Activated CD4-positive, alpha-beta T cell treated with anti-CD3 and anti-CD28 coated beads for 24 hours (primary cell): Measurements from ENCODE around the gene BEST3.
"Not testable (repeated sequence)": the region's sequence is repeated elsewhere in the genome, so short reads cannot be mapped to it uniquely, and the experiment has no call there.

ENCODE experiments used
- DNase-seq, 2 donors: peaks; one replicate each; pipeline ENCODE4 v3.0.0-alpha.2; 2020; ENCODE audit warnings: low read depth in 2 of 2

Gene BEST3

GRCh38 chr12:69688021-69688420 lies 11.1 kb downstream of the BEST3 start:
- DNase-seq = no peak

GRCh38 chr12:69687390-69687789 lies 11.7 kb downstream of the BEST3 start:
- no peak for DNase-seq

- DNase-seq = no peak
Observed at GRCh38 chr12:69686731-69687130, 12.4 kb downstream of the BEST3 start.

- DNase-seq = no peak
Observed at GRCh38 chr12:69685810-69686209, 13.3 kb downstream of the BEST3 start.

GRCh38 chr12:69684466-69684865 lies 14.6 kb downstream of the BEST3 start:
- DNase-seq = no peak

- DNase-seq = no peak
Observed at GRCh38 chr12:69682110-69682755, 16.9 kb downstream of the BEST3 start.

- no peak for DNase-seq
Observed at GRCh38 chr12:69679119-69679518, 20.0 kb downstream of the BEST3 start.

GRCh38 chr12:69676257-69677012 lies 22.7 kb downstream of the BEST3 start:
- DNase-seq = no peak

GRCh38 chr12:69672195-69672594 lies 26.9 kb downstream of the BEST3 start:
- DNase-seq = no peak

GRCh38 chr12:69671597-69671996 lies 27.5 kb downstream of the BEST3 start:
- no peak for DNase-seq

GRCh38 chr12:69666798-69667197 lies 32.3 kb downstream of the BEST3 start:
- no peak for DNase-seq

- not testable (repeated sequence) for DNase-seq
Observed at GRCh38 chr12:69664930-69665377, 34.1 kb downstream of the BEST3 start.

- no peak for DNase-seq
Observed at GRCh38 chr12:69663726-69664125, 35.4 kb downstream of the BEST3 start.

GRCh38 chr12:69662764-69663163 lies 36.3 kb downstream of the BEST3 start:
- no peak for DNase-seq

- DNase-seq = no peak
Observed at GRCh38 chr12:69661386-69661785, 37.7 kb downstream of the BEST3 start.

- no peak for DNase-seq
Observed at GRCh38 chr12:69660164-69660863, 38.8 kb downstream of the BEST3 start.

GRCh38 chr12:69658203-69658602 lies 40.9 kb downstream of the BEST3 start:
- no peak for DNase-seq

- DNase-seq = no peak
Observed at GRCh38 chr12:69657376-69658137, 41.5 kb downstream of the BEST3 start.

- no peak for DNase-seq
Observed at GRCh38 chr12:69655616-69656340, 43.3 kb downstream of the BEST3 start.

- no peak for DNase-seq
Observed at GRCh38 chr12:69653703-69654102, 45.4 kb downstream of the BEST3 start.

GRCh38 chr12:69651922-69652321 lies 47.2 kb downstream of the BEST3 start:
- DNase-seq = no peak
